ENCODE measurements around the gene ATF7IP2. TPM values are rescaled to one million over a fixed set of nuclear protein-coding genes. Genes with fewer than 3 reads are reported as not detected.
"Not testable (repeated sequence)": the region's sequence is repeated elsewhere in the genome, so short reads cannot be mapped to it uniquely, and the experiment has no call there.

ATF7IP2 gene
- total RNA-seq, 1 donor from 2014 or later: 8.9 TPM

- TF ChIP-seq CTCF (conservative IDR thresholded peaks at IDR 0.05; ENCODE audit: low read depth, low read length): no peak
- H3K4me3 ChIP-seq (ENCODE audit: low read depth, low read length): no peak overlapping the region
- DNase-seq (ENCODE audit: low read depth): no peak
Measured at GRCh38 chr16:10466313-10466712, 80.5 kb downstream of the ATF7IP2 start.

GRCh38 chr16:10466861-10467260 is 81.0 kb downstream of the ATF7IP2 start:
- TF ChIP-seq CTCF (conservative IDR thresholded peaks at IDR 0.05; ENCODE audit: low read depth, low read length): no peak
- no peak overlapping the region for H3K4me3 ChIP-seq (ENCODE audit: low read depth, low read length)
- no peak for DNase-seq (ENCODE audit: low read depth)

GRCh38 chr16:10476636-10477035 is 90.8 kb downstream of the ATF7IP2 start:
- DNase-seq (ENCODE audit: low read depth); H3K4me3 ChIP-seq (ENCODE audit: low read depth, low read length): not testable (repeated sequence)

GRCh38 chr16:10480151-10480550 is 94.3 kb downstream of the ATF7IP2 start:
- TF ChIP-seq CTCF (conservative IDR thresholded peaks at IDR 0.05; ENCODE audit: low read depth, low read length): no peak
- no peak for DNase-seq (ENCODE audit: low read depth)
- no peak overlapping the region for H3K4me3 ChIP-seq (ENCODE audit: low read depth, low read length)

- no peak for TF ChIP-seq CTCF (conservative IDR thresholded peaks at IDR 0.05; ENCODE audit: low read depth, low read length)
- DNase-seq (ENCODE audit: low read depth): no peak
- H3K4me3 ChIP-seq (ENCODE audit: low read depth, low read length): no peak overlapping the region
Measured at GRCh38 chr16:10485159-10485558, 99.3 kb downstream of the ATF7IP2 start.

GRCh38 chr16:10485698-10486382 is 100.0 kb downstream of the ATF7IP2 start:
- H3K4me3 ChIP-seq (ENCODE audit: low read depth, low read length): no peak overlapping the region
- TF ChIP-seq CTCF (conservative IDR thresholded peaks at IDR 0.05; ENCODE audit: low read depth, low read length): no peak
- DNase-seq (ENCODE audit: low read depth): no peak

GRCh38 chr16:10490141-10490540 is 104.3 kb downstream of the ATF7IP2 start:
- TF ChIP-seq CTCF (conservative IDR thresholded peaks at IDR 0.05; ENCODE audit: low read depth, low read length): no peak
- no peak for DNase-seq (ENCODE audit: low read depth)
- no peak overlapping the region for H3K4me3 ChIP-seq (ENCODE audit: low read depth, low read length)
